Trophoblast cell (in vitro differentiated cells and primary cell): ENCODE data around the gene FAM47E.

Source experiments
- DNase-seq, 2 donors: peaks; one replicate each; pipeline ENCODE4 v3.0.0-alpha.2; 2016
- H2AFZ ChIP-seq: 2 replicates; pipeline ENCODE4 v1.6.1; 2013; ENCODE audit warnings: low read length, moderate library complexity, mild to moderate bottlenecking; ENCODE audit not compliant: insufficient read depth, poor library complexity
- H2AK5ac ChIP-seq: 2 replicates; pipeline ENCODE4 v1.6.1; 2013; ENCODE audit warnings: mild to moderate bottlenecking, low read length
- H2BK120ac ChIP-seq: 2 replicates; pipeline ENCODE4 v1.6.1; 2013; ENCODE audit warnings: low read length, mild to moderate bottlenecking, moderate library complexity; ENCODE audit not compliant: insufficient read depth, poor library complexity
- H2BK12ac ChIP-seq: 2 replicates; pipeline ENCODE4 v1.6.1; 2013; ENCODE audit warnings: mild to moderate bottlenecking, low read length, moderate library complexity
- H2BK5ac ChIP-seq: 2 replicates; pipeline ENCODE4 v1.6.1; 2013; ENCODE audit warnings: low read length, low read depth, moderate library complexity, mild to moderate bottlenecking; ENCODE audit not compliant: poor library complexity
- H3K14ac ChIP-seq: 2 replicates; pipeline ENCODE4 v1.6.1; 2013; ENCODE audit warnings: mild to moderate bottlenecking, low read length
- H3K18ac ChIP-seq: 2 replicates; pipeline ENCODE4 v1.6.1; 2013; ENCODE audit warnings: mild to moderate bottlenecking, low read length
- H3K23ac ChIP-seq: 2 replicates; pipeline ENCODE4 v1.6.1; 2013; ENCODE audit warnings: low read length
- H3K27ac ChIP-seq: 2 replicates; pipeline ENCODE4 v1.5.1; 2013; ENCODE audit warnings: low read depth, mild to moderate bottlenecking, inconsistent platforms, low read length, moderate library complexity
- H3K27me3 ChIP-seq: 2 replicates; pipeline ENCODE4 v1.6.1; 2013; ENCODE audit warnings: inconsistent platforms, mild to moderate bottlenecking, low read length, moderate library complexity; ENCODE audit not compliant: insufficient read depth
- H3K36me3 ChIP-seq, 2 experiments: 1 replicate in 1 of 2; 2 replicates in 1 of 2; pipeline ENCODE4 v1.6.1; 2013; ENCODE audit warnings: low read length in 2 of 2, mild to moderate bottlenecking in 2 of 2, moderate library complexity in 1 of 2; ENCODE audit not compliant: insufficient read depth in 2 of 2, control insufficient read depth in 1 of 2
- H3K4ac ChIP-seq: 2 replicates; pipeline ENCODE4 v1.6.1; 2013; ENCODE audit warnings: low read depth, mild to moderate bottlenecking, low read length, moderate library complexity
- H3K4me1 ChIP-seq, 2 experiments: 1 replicate in 1 of 2; 2 replicates in 1 of 2; pipeline ENCODE4 v1.6.1; 2013; ENCODE audit warnings: low read length in 2 of 2, mild to moderate bottlenecking in 2 of 2, moderate library complexity in 1 of 2; ENCODE audit not compliant: insufficient read depth in 2 of 2, control insufficient read depth in 1 of 2
- H3K4me2 ChIP-seq: 2 replicates; pipeline ENCODE4 v1.6.1; 2013; ENCODE audit warnings: inconsistent platforms, mild to moderate bottlenecking, low read length, moderate library complexity
- H3K4me3 ChIP-seq: 2 replicates; pipeline ENCODE4 v1.5.1; 2013; ENCODE audit warnings: mild to moderate bottlenecking, low read depth, low read length, inconsistent platforms
- H3K79me1 ChIP-seq: one replicate; pipeline ENCODE4 v1.6.1; 2013; ENCODE audit warnings: low read length
- H3K79me2 ChIP-seq: 2 replicates; pipeline ENCODE4 v1.6.1; 2013; ENCODE audit warnings: low read length, mild to moderate bottlenecking; ENCODE audit not compliant: control insufficient read depth, insufficient read depth, poor library complexity
- H3K9ac ChIP-seq: 2 replicates; pipeline ENCODE4 v1.6.1; 2013; ENCODE audit warnings: mild to moderate bottlenecking, low read length
- H3K9me3 ChIP-seq: 2 replicates; pipeline ENCODE4 v1.6.1; 2013; ENCODE audit warnings: low read depth, mild to moderate bottlenecking, control low read depth, inconsistent platforms, low read length; ENCODE audit not compliant: insufficient read depth
- H4K12ac ChIP-seq: 2 replicates; pipeline ENCODE4 v1.6.1; 2013; ENCODE audit warnings: low read depth, mild to moderate bottlenecking, low read length, moderate library complexity
- H4K8ac ChIP-seq: 2 replicates; pipeline ENCODE4 v1.6.1; 2013; ENCODE audit warnings: low read depth, mild to moderate bottlenecking, low read length, moderate library complexity
- H4K91ac ChIP-seq: one replicate; pipeline ENCODE4 v1.6.1; 2013; ENCODE audit warnings: low read depth, mild to moderate bottlenecking, low read length, moderate library complexity
- WGBS: extraction: QIAGEN DNeasy Blood & Tissue Kit; methylation state at CpG from one replicate; pipeline ENCODE4 v1.1.7; 2013; ENCODE audit warnings: missing lambda C conversion rate; ENCODE audit not compliant: insufficient read length, insufficient coverage; ENCODE audit errors: extremely low coverage; 5-methylcytosine and 5-hydroxymethylcytosine counted together

The FAM47E gene

DNA sequence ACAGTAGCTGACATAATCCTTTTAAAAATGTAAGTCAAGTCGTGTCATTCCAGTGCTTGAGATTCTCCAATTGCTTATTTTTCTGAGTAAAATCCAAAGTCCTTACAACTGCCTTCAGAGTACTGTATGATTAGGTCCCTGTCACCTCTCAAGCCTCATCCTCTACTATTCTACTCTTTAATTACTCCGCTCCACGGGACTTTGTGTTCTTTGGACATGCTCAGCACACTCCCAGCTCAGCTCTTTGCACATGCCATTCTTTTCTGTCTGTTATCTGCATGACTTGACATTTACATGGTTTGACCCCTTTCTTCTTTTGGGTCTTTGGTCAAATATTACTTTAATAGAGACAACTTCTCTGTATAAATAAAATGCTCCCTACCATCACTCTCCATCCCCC lies 15.1 kb downstream of the FAM47E start:
- Histone ChIP-seq H3K9ac (no peak overlapping the region), H3K27me3 (no peaks in the 10 kb centered on the region), H4K12ac (no peak overlapping the region), H3K79me1 (no peaks in the 10 kb centered on the region), H2BK5ac (no peak overlapping the region), H4K8ac (no peak overlapping the region), H3K4ac (no peak overlapping the region), H3K14ac (no peak overlapping the region), H4K91ac (no peak overlapping the region), H3K4me2 (no peak overlapping the region), H3K79me2 (no peaks in the 10 kb centered on the region), H3K4me1 (no peaks in the 10 kb centered on the region), H3K18ac (no peak overlapping the region), H3K4me3 (no peak overlapping the region), H2AK5ac (no peak overlapping the region), H2BK12ac (no peak overlapping the region), H3K27ac (no peak overlapping the region), H3K23ac (no peak overlapping the region), H3K36me3 (no peaks in the 10 kb centered on the region), H2AFZ (no peak overlapping the region), H2BK120ac (no peak overlapping the region), H3K9me3 (no peaks in the 10 kb centered on the region)
- no CpG with 5 or more reads among the region's 3 CpGs for WGBS
- no peak for DNase-seq

DNA sequence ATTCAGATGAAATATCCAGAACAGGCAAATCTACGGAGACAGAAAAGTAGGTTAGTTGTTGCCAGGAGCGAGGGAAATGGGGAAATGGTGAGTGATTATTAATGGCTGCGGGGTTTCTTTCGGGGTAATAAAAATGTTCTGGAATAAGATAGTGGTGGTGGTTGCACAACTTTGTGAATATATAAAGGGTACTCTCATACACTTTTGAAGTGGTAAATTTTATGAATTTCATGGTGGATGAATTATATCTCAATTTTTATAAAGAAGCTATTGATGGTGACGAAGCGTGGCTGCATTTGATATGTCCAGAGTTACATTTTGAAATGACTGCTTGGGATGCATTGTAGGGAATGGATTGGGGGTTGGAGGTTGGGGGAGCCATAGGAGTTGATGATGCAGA lies 16.3 kb downstream of the FAM47E start:
- H3K18ac ChIP-seq, result no peak overlapping the region
- H4K91ac ChIP-seq, result no peak overlapping the region
- no peak overlapping the region for H3K4me3 ChIP-seq
- H3K27me3 ChIP-seq, result no peaks in the 10 kb centered on the region
- H3K9me3 ChIP-seq, result no peaks in the 10 kb centered on the region
- H2BK120ac ChIP-seq, result no peak overlapping the region
- H3K4me2 ChIP-seq, result no peak overlapping the region
- no peak for DNase-seq
- H3K79me1 ChIP-seq, result no peaks in the 10 kb centered on the region
- no peak overlapping the region for H3K9ac ChIP-seq
- WGBS, result 100% methylated on average over 3 of the region's 6 CpGs
- no peak overlapping the region for H3K27ac ChIP-seq
- H3K14ac ChIP-seq, result no peak overlapping the region
- no peak overlapping the region for H2BK5ac ChIP-seq
- no peak overlapping the region for H2BK12ac ChIP-seq
- no peak overlapping the region for H4K12ac ChIP-seq
- no peaks in the 10 kb centered on the region for H3K4me1 ChIP-seq
- H2AFZ ChIP-seq, result no peak overlapping the region
- no peak overlapping the region for H3K23ac ChIP-seq
- no peak overlapping the region for H2AK5ac ChIP-seq
- H3K4ac ChIP-seq, result no peak overlapping the region
- no peak overlapping the region for H4K8ac ChIP-seq
- H3K36me3 ChIP-seq, result no peaks in the 10 kb centered on the region
- H3K79me2 ChIP-seq, result no peaks in the 10 kb centered on the region

DNA sequence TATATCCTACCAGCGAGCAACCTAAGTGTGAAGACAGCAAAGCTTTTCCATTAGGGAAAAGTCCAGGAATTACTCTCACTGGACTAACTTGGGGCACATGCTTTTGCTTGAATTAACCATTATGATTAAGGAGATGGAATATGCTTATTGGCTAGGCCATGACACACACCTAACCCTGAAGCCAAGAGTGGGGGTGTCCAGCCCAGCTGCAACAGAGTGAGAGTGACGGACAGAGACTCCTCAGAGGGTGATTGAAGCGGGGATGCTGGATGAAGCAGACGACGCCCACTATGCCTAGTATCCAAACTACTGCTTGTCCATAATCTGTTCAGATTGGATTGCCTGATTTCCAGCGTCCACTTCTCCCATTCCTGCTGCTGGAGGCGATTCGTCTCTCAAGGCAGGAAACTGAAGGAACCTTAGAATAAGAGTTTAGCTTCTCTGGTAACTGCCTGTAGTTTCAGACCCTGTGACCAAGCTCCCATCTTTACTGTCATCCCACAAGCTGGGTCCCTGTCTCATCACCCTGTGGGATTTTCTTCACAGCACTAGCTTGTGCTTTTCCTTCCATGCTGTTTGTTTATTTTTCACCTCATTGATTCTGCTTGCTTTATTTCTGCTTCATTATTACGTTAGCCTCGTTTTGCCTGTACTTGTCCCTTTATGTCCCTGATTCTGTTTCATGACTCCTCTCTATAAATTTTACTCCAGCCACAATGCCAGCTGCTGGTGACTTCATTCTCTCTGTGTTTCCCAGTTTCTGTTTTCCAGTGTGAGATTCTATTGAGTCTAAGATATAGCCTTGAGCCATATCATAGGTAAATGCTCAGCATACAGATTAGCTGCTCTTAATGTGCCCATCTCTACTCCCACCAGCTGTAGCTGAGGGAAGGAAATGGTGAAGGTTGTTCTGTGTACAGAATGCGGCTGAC lies 19.0 kb downstream of the FAM47E start:
- H2AK5ac ChIP-seq, result no peak overlapping the region
- no peak overlapping the region for H3K9ac ChIP-seq
- H3K79me2 ChIP-seq, result no peaks in the 10 kb centered on the region
- no peaks in the 10 kb centered on the region for H3K36me3 ChIP-seq
- DNase-seq, result no peak
- no peak overlapping the region for H4K91ac ChIP-seq
- no peak overlapping the region for H3K27ac ChIP-seq
- no peaks in the 10 kb centered on the region for H3K4me1 ChIP-seq
- no peak overlapping the region for H3K4me2 ChIP-seq
- WGBS, result no CpG with 5 or more reads among the region's 11 CpGs
- H3K4me3 ChIP-seq, result no peak overlapping the region
- no peak overlapping the region for H4K12ac ChIP-seq
- no peaks in the 10 kb centered on the region for H3K27me3 ChIP-seq
- no peak overlapping the region for H3K18ac ChIP-seq
- H4K8ac ChIP-seq, result no peak overlapping the region
- no peaks in the 10 kb centered on the region for H3K79me1 ChIP-seq
- H2BK120ac ChIP-seq, result no peak overlapping the region
- no peak overlapping the region for H3K23ac ChIP-seq
- H3K14ac ChIP-seq, result no peak overlapping the region
- H3K4ac ChIP-seq, result no peak overlapping the region
- H2BK12ac ChIP-seq, result no peak overlapping the region
- no peak overlapping the region for H2BK5ac ChIP-seq
- H3K9me3 ChIP-seq, result no peaks in the 10 kb centered on the region
- no peak overlapping the region for H2AFZ ChIP-seq

DNA sequence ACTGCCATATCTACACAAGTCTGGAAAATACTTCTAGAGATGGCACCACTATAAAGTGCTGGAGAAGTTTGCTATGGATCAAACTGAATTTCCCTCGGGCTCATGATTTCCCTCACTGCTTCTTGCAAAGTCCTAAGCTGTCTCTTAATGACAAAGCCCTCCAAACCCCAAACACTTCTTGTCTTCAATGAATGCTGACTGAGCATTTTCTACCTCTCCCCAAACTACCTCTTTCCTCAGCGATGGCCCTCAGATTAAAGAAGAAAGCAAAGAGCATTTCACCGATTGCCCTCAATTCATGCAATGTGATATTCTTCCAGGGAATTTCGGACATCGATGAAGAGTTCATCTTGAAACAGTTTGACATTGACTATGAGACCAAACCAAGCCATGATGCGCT lies 19.7 kb downstream of the FAM47E start:
- DNase-seq, result no peak
- no peaks in the 10 kb centered on the region for H3K27me3 ChIP-seq

More for the DNA sequence above, 19.7 kb downstream of the FAM47E start:
- no peaks in the 10 kb centered on the region for H3K9me3 ChIP-seq
- no peaks in the 10 kb centered on the region for H3K4me1 ChIP-seq
- no peak overlapping the region for H4K8ac ChIP-seq
- no peak overlapping the region for H3K4me3 ChIP-seq
- WGBS, result no CpG with 5 or more reads among the region's 6 CpGs
- no peak overlapping the region for H2BK12ac ChIP-seq
- H2BK120ac ChIP-seq, result no peak overlapping the region
- no peak overlapping the region for H3K18ac ChIP-seq
- no peak overlapping the region for H4K91ac ChIP-seq
- H3K4ac ChIP-seq, result no peak overlapping the region
- no peak overlapping the region for H2BK5ac ChIP-seq
- H3K79me1 ChIP-seq, result no peaks in the 10 kb centered on the region
- H4K12ac ChIP-seq, result no peak overlapping the region
- no peaks in the 10 kb centered on the region for H3K36me3 ChIP-seq
- no peak overlapping the region for H2AK5ac ChIP-seq
- H3K23ac ChIP-seq, result no peak overlapping the region
- no peak overlapping the region for H2AFZ ChIP-seq
- H3K14ac ChIP-seq, result no peak overlapping the region
- no peak overlapping the region for H3K4me2 ChIP-seq
- H3K9ac ChIP-seq, result no peak overlapping the region
- no peak overlapping the region for H3K27ac ChIP-seq
- no peaks in the 10 kb centered on the region for H3K79me2 ChIP-seq
